ENCODE data around the gene CCBE1.
"Not testable (repeated sequence)": the region's sequence is repeated elsewhere in the genome, so short reads cannot be mapped to it uniquely, and the experiment has no call there.

CCBE1 gene

DNA sequence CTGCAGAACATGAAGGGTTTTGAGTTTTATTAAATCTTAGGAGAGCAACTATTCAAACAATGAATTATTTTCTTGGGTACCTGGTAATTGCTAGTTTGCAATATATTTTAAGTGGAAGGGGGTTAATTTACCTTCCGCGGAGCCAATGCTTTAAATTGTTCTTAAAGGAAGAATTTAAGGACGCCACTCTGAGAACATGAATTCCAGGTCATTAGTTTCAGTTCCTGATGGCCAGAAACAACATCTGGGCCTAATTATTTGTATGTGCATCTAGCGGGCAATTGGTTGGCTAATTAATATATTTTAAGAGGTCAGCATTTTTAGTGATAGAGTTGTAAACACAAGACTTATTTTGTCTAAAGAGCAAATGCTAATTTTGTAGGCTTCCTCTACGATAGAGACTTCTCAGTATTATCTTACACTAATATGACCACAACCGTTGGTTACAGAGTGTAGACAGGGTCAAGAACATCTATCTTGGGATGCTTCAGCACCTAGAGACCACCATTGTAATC is 40.8 kb downstream of the CCBE1 start:
- DNase-seq (ENCODE audit: low read depth in 2 of 2) = no peak

DNA sequence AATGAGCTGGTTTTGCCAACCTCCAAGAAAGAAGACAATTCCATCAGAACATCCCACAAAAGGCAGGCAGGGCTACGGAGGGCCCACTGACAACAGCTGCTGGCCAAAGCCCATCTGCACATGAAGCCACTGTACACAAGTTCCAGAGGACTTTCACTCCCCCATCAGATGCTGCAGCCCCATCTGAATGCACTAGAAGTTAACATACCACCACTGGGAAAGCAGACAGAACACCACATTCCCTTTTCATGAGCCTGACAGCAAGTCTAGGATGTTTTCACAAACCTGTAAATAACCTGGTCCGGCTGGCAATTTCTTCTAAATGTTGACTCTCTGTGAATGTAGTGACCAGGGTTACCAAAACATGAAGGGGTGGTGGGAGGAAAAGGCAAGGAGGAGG is 41.5 kb downstream of the CCBE1 start:
- no peak for DNase-seq (ENCODE audit: low read depth in 2 of 2)

DNA sequence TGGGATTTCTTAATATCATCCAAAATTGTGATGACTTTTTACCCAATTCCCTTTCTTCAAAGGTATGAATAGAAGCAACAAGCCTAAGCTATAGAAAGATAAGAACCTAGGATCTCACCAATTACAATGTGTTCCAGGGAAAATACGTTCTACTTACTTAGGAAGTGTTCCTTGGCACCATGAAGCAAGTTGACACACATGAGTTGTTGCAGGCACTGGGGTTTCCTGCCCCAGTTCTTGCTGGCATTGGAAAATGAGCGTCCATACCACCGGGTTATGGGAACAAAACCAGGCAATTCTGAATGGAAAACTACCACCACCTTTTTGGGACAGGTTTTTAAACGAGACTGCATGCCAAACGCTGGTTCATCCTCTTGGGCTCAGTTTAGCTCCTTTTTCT is 46.2 kb downstream of the CCBE1 start:
- no peak for DNase-seq (ENCODE audit: low read depth in 2 of 2)

DNA sequence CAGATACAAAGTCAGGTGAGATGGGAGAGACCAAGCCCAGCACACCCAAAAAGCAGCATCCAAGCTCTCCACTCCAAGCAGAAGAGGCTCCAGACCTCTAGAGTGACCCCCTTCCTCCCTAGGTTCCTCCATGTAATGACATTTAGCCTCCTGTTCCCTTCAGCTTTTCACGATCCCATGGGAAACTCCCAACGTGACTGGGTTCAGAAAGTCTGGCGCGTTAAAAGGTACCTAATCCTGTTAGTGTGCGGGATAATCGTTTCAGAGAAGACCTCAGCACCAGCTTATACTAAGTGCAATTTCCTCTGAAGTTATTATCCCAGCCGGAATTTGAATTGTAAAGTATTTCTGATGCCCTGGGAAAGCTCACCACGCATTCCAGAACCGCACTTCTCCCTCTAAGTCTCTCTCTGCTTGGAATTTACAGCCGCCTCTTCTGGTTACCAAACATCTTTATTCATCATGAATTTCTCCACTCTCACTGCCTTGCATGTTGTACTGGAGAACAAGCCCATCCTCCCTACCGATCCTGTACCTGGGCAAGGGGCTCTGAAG is 46.9 kb downstream of the CCBE1 start:
- no peak for DNase-seq (ENCODE audit: low read depth in 2 of 2)

DNA sequence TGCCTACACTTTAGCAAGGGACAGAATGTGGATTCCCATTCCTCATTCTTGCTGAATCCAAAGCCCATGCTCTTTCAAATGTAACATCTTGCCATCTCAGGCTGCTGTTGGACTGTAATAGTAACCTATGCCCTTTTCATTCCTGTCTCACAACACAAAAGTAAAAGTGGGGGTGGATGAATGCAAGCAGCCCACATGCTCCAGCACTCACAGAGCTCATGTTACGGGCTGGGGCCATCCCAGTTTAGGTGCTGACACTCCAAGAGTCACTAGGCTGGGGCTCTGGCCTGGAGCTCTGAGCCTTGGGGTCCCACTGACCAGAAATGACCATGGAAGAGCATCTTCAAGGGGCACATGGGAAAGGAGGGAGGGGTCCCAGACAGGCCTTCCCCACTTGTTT is 47.6 kb downstream of the CCBE1 start:
- DNase-seq (ENCODE audit: low read depth in 2 of 2) = no peak

- DNase-seq (ENCODE audit: low read depth in 2 of 2) = not testable (repeated sequence)
Measured at GRCh38 chr18:59648469-59648868, 48.8 kb downstream of the CCBE1 start.

- no peak for DNase-seq (ENCODE audit: low read depth in 2 of 2)
Measured at GRCh38 chr18:59646963-59647307, 50.3 kb downstream of the CCBE1 start.

DNA sequence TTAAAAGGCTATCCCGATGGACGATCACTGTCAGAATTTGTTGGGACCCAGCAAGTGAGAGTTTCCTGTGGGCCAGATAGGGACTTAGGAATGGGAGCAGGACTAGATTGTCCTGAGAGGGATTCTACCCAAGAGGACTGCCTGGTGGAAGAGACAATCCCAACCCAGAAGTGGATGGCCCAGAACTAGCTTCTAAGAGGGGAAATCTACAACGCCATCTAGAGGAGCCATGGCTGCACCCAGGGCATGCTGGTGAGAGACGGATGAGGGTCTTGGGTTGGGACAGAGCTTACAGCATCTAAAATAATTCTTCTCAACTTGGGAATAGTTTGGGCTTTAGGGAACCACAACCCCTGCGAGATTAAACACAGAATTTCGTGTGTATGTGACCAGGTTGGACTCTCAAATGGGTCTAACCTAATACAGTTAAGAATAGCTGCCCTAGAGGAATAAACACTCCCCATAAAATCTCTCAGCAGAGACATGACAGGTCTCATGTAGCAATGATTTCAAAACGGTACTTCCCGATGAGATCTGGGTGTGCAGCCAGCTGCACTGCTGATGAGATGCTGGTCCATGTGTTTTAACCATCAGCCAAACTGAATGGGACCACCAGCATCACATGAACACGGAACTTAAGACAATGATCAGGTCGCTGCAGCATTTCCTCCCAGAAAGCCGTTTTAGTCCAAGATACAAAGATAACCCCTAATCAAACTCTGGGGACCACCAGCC is 50.8 kb downstream of the CCBE1 start:
- no peak for DNase-seq (ENCODE audit: low read depth in 2 of 2)

DNA sequence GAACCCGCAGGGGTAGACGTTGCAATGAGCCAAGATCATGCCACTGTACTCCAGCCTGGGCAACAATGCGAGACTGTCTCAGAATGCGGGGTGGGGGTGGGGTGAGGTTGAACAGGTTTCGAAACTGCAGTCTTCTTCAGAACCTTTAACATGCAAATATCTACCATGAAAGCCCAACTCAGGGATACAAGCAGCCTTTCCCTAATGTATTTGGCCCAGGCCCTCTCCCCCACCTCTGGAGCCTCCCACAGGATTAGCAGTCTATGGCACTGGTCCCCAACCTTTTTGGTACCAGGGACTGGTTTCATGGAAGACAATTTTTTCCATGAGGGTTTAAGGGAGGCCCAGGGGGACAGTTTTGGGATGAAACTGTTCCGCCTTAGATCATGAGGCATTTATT is 53.5 kb downstream of the CCBE1 start:
- no peak for DNase-seq (ENCODE audit: low read depth in 2 of 2)

DNA sequence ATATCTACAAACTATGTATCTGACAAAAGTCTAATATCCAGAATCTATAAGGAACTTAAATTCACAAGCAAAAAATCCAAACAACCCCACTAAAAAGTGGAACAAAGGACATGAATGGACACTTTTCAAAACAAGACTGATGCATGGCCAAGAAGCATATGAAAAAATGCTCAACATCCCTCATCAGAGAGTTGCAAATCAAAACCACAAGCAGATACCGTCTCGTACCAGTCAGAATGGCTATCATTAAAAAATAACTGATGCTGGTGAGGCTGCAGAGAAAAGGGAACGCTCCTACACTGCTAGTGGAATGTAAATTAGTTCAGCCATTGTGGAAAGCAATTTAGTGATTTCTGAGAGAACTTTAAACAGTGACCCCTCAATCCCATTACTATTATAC is 56.5 kb downstream of the CCBE1 start:
- DNase-seq (ENCODE audit: low read depth in 2 of 2) = no peak

DNA sequence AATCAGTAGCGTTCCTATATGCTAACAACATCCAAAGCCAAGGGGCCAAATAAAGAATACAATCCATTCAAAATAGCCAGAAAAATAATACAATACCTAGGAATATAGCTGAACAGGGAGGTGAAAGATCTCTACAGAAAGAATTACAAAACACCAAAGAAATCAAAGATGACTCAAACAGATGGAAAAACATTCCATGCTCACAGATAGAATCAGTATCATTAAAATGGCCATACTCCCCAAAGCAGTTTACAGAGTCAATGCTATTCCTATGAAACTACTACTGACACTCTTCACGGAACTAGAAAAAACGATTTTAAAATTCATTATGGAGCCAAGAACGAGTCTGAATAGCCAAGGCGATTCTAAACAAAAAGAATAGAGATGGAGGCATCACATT is 57.4 kb downstream of the CCBE1 start:
- no peak for DNase-seq (ENCODE audit: low read depth in 2 of 2)

- DNase-seq (ENCODE audit: low read depth in 2 of 2) = no peak
Measured at GRCh38 chr18:59639136-59639535, 58.1 kb downstream of the CCBE1 start.

GRCh38 chr18:59633961-59634485 is 63.2 kb downstream of the CCBE1 start:
- no peak for DNase-seq (ENCODE audit: low read depth in 2 of 2)

DNA sequence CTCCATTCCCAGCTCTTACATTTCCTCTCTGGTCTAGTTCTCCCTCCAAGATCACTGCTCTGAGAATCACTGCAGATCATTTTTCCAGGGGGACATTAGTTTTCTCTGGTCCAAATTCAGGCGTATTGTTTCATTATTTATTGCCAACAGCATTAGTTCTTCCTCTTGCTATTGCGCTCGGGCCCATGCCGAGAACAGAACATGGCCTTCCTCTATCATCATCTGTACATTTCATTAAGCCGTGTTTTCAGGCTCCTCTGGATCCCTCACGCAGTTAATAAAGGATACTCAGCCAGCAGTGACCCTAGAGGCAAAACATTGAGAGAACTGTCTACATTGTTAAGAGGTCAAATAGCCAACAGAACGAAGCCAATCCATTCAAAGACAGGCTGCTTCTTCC is 63.9 kb downstream of the CCBE1 start:
- no peak for DNase-seq (ENCODE audit: low read depth in 2 of 2)

DNA sequence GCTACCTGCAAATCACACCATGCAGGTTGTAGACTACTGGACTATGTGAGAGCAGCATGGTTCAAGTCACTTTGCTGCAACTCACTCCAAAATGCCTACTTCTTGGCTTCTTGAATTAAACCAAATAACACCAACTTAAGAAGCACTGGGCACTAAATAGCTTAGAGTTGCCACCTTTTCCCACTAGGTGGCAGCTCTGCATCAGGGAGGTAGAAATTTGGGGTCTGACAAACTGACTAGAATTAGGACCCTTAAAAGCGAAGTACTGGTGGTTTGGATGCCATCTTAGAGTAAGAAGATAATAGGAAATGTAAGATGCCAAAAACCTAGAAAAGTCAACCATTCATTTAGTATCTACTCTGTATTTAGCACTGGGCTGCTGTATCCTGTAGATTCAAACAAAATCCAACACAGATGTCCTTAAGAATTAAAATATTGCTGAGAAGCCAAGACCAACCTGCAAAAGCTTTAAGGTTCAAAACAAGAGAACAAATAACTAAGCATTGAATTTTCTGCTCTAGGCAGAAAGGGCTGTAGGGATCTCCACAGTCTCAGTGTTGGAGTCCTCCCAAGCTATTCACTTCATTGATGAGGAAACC is 65.5 kb downstream of the CCBE1 start:
- no peak for DNase-seq (ENCODE audit: low read depth in 2 of 2)

GRCh38 chr18:59629894-59630293 is 67.3 kb downstream of the CCBE1 start:
- DNase-seq (ENCODE audit: low read depth in 2 of 2) = no peak

DNA sequence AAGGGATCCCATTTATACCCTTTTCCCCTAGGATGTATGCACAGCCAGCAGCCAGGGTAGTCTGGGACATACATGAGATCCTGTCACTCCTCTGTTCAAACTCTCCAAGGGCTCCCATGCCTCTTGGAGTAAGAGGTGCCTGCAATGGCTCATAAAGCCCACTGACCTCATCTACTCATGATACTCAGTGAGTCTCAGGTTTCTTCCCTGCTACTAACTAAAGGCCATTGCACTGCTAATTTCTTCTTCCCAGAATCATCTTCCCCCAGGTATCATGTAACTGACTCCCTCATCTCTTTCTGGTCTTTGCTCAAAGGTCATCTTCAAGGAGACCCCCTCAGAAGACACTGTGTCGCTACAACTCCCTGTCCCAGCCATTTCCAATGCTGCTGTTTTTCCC is 68.2 kb downstream of the CCBE1 start:
- no peak for DNase-seq (ENCODE audit: low read depth in 2 of 2)

DNA sequence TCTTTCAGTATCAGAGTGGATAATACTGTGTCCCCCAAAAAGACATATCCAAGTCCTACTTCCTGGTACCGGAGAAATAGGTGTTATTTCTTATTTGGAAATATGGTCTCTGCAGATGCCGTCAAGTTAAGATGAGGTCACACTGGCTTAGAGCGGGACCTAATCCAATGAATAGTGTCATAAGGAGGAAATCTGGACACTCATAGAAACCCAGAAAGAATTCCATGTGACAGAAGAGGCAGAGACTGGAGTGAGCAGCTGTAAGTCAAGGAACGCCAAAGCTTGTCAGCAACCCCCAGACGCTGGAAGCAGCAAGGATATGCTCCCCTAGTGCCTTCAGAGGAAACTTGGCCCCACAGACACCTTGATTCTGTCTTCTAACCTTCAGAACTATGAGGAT is 69.8 kb downstream of the CCBE1 start:
- no peak for DNase-seq (ENCODE audit: low read depth in 2 of 2)

DNA sequence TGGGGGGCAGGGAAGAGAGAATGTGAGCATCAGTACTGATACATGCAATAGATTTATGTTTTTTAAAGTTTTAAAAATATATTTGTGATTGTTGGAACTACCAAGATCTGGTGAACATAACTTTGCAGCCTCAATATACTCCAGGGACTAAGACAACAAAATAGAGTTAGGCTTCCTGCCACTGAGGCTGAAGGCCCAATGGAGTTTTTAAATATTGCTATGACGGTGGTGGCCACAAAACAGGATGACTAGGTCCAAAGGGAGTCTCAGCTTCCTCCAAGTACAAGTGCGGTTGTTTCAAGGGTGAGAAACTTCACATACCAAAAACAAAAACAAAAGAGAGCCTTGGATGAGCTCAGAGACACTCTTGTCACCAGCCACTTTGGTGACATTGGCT is 72.9 kb downstream of the CCBE1 start:
- DNase-seq (ENCODE audit: low read depth in 2 of 2) = no peak

- DNase-seq (ENCODE audit: low read depth in 2 of 2) = no peak
Measured at GRCh38 chr18:59623456-59624368, 73.5 kb downstream of the CCBE1 start.

DNA sequence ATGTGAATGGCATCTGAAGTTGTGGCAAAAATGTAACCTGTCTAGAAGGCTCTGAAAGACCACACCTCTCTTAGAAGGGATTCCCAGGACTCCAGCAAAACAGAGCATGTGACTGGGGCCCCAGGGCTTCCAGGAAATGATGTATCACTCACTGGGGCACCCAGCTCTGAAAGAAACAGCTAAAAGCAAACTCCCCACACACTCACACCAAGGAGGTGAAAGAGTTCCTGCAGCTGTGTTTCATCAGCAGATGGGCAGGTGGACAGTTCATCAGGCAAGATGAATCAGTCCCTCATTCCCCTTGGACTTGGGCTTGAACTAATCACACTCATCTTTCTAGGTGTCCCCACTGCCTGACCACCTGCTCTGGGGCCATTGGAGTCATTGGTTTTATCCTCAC is 76.2 kb downstream of the CCBE1 start:
- no peak for DNase-seq (ENCODE audit: low read depth in 2 of 2)

DNA sequence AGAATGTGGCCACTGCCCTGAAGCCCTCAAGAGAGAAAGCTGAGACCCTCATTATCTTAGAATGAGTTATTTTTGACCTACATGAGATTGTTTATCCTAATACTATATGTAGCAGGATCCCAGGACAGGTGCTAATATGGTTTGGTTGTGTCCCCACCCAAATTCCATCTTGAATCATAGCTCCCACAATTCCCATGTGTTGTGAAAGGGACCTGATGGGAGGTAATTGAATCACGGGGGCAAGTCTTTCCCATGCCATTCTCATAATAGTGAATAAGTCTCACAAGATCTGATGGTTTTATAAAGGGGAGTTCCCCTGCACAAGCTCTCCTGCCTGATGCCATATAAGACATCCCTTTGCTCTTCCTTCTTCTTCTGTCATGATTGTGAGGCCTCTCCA is 76.8 kb downstream of the CCBE1 start:
- no peak for DNase-seq (ENCODE audit: low read depth in 2 of 2)

All from stimulated activated CD8-positive, alpha-beta memory T cell treated with anti-CD3 and anti-CD28 coated beads, Interleukin-15, amount 100 ng/mL, for 4 hours (primary cell).